Upper lobe of left lung (tissue), 6 donors: Measurements from ENCODE around the gene EEF1AKMT3. TPM values are rescaled to one million over a fixed set of nuclear protein-coding genes. Genes with fewer than 3 reads are reported as not detected.

Experiments used
- ATAC-seq, 2 donors: fragments of 200-7000 bp; cut with Tn5 transposase; one replicate each; pipeline ENCODE4 v1.9.1; 2022; ENCODE audit warnings: mild to moderate bottlenecking in 2 of 2, moderate library complexity in 2 of 2; ENCODE audit not compliant: low FRiP score in 2 of 2
- DNase-seq, 2 donors: peaks; one replicate each; pipeline ENCODE4 v3.0.0-alpha.2; 2019 to 2020
- H3K27ac ChIP-seq, 4 donors: fragments of 200-600 bp; sonication (generic); one replicate each; pipeline ENCODE4 v1.5.1; 2016 to 2019
- H3K27me3 ChIP-seq, 4 donors: fragments of 200-600 bp; sonication (generic); one replicate each; pipeline ENCODE4 v1.5.1; 2017 to 2019
- H3K36me3 ChIP-seq, 4 donors: fragments of 200-600 bp; sonication (generic); one replicate each; pipeline ENCODE4 v1.5.1; 2016 to 2019
- H3K4me1 ChIP-seq, 4 donors: fragments of 200-600 bp; sonication (generic); one replicate each; pipeline ENCODE4 v1.5.1; 2018 to 2019
- H3K4me3 ChIP-seq, 4 donors: fragments of 200-600 bp; sonication (generic); one replicate each; pipeline ENCODE4 v1.5.1; 2017 to 2019; ENCODE audit warnings: mild to moderate bottlenecking in 2 of 4, moderate library complexity in 1 of 4
- H3K9me3 ChIP-seq, 4 donors: fragments of 200-600 bp; sonication (generic); one replicate each; pipeline ENCODE4 v1.5.1; 2018 to 2019
- EP300 ChIP-seq, 4 donors: sonication (generic); formaldehyde crosslinking; IDR thresholded peaks; one replicate each; pipeline ENCODE4 v1.5.1; 2017; ENCODE audit warnings: antibody characterized with exemption in 4 of 4, control low read depth in 2 of 4
- POLR2A ChIP-seq, 4 donors: fragments of 450-650 bp; IDR thresholded peaks; one replicate each; pipeline ENCODE4 v1.5.1; 2016 to 2017; ENCODE audit warnings: antibody characterized with exemption in 4 of 4, mild to moderate bottlenecking in 2 of 4
- POLR2AphosphoS5 ChIP-seq, 2 donors: sonication (generic); formaldehyde crosslinking; IDR thresholded peaks; one replicate each; pipeline ENCODE4 v1.5.1; 2017; ENCODE audit warnings: antibody characterized with exemption in 2 of 2
- WGBS, 2 donors: methylation state at CpG; one replicate each; pipeline ENCODE4 v1.1.5; 2017 to 2018; 5-methylcytosine and 5-hydroxymethylcytosine counted together
- total RNA-seq, 6 donors: library from RNA; depleted of rRNA in 4 of 6; stranded (reverse); fragments of >200 nt in 4 of 6; gene quantifications; one replicate each; pipeline versions ENCODE4 v1.1.0 to v1.2.1, GENCODE V29; 2016 to 2021
- TF ChIP-seq, protein P1 (sequence below), 6 experiments: fragments of 450-650 bp in 4 of 6; fragments of 200-600 bp in 2 of 6; sonication (generic) in 2 of 6; IDR thresholded peaks; one replicate each; pipeline ENCODE4 v1.5.1; 2016 to 2019; ENCODE audit warnings: antibody characterized with exemption in 6 of 6
- donor health status: DM: no; HTN: no; CAD: no; lungs with moderate emphysema.
- donor health status: DM: no; HTN: yes; CAD: no; lungs with severe emphysema.

EEF1AKMT3 gene
- total RNA-seq, 6 donors from 2014 or later: 4.2 to 18.3 (median 6.4) TPM

DNA sequence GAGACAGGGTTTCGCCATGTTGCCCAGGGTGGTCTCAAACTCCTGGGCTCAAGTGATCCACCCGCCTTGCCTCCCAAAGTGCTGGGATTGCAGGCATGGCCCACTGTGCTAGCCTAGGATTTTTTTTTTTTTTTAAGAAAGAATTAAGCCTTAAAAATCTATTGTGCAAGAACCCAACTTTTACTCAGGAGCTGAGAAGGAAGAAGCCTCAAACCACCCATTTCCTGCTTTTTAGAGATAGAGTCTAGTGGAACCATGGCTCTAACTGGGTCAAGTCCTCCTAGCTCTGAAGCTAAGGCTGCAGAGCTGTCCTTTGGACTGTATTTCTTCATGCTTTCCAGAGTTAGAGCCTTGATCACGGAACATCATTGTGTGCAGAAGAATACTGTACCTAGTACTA is 8.8 kb downstream of the EEF1AKMT3 start:
- DNase-seq: no peak
- H3K27ac ChIP-seq: peak overlapping the region in 1 of 4 donors; percentile 81

DNA sequence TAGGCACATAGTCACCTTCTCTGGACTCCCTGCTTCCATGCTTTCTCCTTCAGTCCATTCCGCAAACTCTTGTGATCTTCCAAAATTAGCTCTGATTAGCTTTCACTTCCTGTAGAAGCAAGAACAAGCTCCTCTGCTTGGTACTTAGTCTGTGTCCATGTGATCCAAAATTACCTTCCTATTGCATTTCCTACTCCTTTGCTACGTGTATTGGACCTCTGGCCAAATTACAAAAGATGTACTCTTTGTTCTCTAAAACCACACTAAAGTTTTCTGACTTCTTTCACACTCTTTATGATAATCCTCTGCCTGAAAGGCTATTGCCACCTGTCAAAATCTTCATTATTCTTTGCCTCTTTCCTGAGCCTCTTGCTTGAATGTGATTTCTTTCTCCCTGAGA is 9.4 kb downstream of the EEF1AKMT3 start:
- H3K27me3 ChIP-seq: no peaks in the 10 kb centered on the region
- TF ChIP-seq POLR2A (IDR thresholded peaks at IDR 0.05) (no peak), EP300 (IDR thresholded peaks at IDR 0.05) (no peak), POLR2AphosphoS5 (IDR thresholded peaks at IDR 0.05) (no peak)
- WGBS, 2 donors: 46 to 63% methylated on average over 2 of the region's 2 CpGs
- peaks cover 3 to 29% (median 16%) of the 10 kb centered on the region in 4 donors for H3K36me3 ChIP-seq
- no peak overlapping the region for H3K4me3 ChIP-seq
- ATAC-seq: no peak
- H3K9me3 ChIP-seq: no peaks in the 10 kb centered on the region
- H3K4me1 ChIP-seq: peaks cover 20 to 36% (median 28%) of the 10 kb centered on the region in 4 donors
- no peak for DNase-seq
- H3K27ac ChIP-seq: peak overlapping the region in 3 of 4 donors; percentile 75 to 83 (median 81)

More for the DNA sequence above, 8.8 kb downstream of the EEF1AKMT3 start:
- Histone ChIP-seq H3K27me3 (no peaks in the 10 kb centered on the region), H3K36me3 (peaks cover 0 to 23% (median 11%) of the 10 kb centered on the region in 4 donors), H3K9me3 (no peaks in the 10 kb centered on the region), H3K4me1 (peaks cover 20 to 36% (median 28%) of the 10 kb centered on the region in 4 donors), H3K4me3 (no peak overlapping the region)
- no peak for ATAC-seq
- 83 to 89% methylated on average over 3 of the region's 3 CpGs for WGBS, 2 donors
- TF ChIP-seq, protein P1, sequence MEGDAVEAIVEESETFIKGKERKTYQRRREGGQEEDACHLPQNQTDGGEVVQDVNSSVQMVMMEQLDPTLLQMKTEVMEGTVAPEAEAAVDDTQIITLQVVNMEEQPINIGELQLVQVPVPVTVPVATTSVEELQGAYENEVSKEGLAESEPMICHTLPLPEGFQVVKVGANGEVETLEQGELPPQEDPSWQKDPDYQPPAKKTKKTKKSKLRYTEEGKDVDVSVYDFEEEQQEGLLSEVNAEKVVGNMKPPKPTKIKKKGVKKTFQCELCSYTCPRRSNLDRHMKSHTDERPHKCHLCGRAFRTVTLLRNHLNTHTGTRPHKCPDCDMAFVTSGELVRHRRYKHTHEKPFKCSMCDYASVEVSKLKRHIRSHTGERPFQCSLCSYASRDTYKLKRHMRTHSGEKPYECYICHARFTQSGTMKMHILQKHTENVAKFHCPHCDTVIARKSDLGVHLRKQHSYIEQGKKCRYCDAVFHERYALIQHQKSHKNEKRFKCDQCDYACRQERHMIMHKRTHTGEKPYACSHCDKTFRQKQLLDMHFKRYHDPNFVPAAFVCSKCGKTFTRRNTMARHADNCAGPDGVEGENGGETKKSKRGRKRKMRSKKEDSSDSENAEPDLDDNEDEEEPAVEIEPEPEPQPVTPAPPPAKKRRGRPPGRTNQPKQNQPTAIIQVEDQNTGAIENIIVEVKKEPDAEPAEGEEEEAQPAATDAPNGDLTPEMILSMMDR (IDR thresholded peaks at IDR 0.05): no peak
- TF ChIP-seq EP300 (IDR thresholded peaks at IDR 0.05): no peak
- no peak for TF ChIP-seq POLR2AphosphoS5 (IDR thresholded peaks at IDR 0.05)
- no peak for TF ChIP-seq POLR2A (IDR thresholded peaks at IDR 0.05)

DNA sequence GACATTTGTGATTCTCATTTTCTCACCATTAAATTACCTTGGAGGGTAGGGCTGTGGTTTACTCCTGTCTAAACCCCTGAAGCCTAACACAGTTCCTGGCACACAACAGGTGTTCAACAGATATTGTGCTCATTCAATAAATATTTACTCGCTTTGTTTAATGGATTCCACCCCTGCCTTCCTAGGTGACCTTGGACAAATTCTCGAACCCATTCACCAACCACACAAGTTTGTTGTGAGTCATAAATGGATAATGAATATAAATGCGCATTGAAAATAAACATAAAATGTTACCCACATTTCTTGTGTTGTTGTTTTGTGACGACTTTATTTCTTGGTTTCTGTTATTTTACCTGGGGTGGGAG is 9.8 kb downstream of the EEF1AKMT3 start:
- WGBS, 2 donors: 24 to 25% methylated on average over 4 of the region's 4 CpGs
- H3K36me3 ChIP-seq: peaks cover 6 to 33% (median 20%) of the 10 kb centered on the region in 4 donors
- ATAC-seq (no peak), DNase-seq (no peak)
- peak overlapping the region in 3 of 4 donors; percentile 75 to 83 (median 81) for H3K27ac ChIP-seq
- H3K4me1 ChIP-seq: peaks cover 20 to 36% (median 28%) of the 10 kb centered on the region in 4 donors
- no peaks in the 10 kb centered on the region for H3K27me3 ChIP-seq
- H3K9me3 ChIP-seq: no peaks in the 10 kb centered on the region
- H3K4me3 ChIP-seq: peak overlapping the region in 3 of 4 donors; percentile 76 to 80 (median 78)
- TF ChIP-seq POLR2A (IDR thresholded peaks at IDR 0.05) (no peak), EP300 (IDR thresholded peaks at IDR 0.05) (no peak), POLR2AphosphoS5 (IDR thresholded peaks at IDR 0.05) (no peak)
- TF ChIP-seq, protein P1 (IDR thresholded peaks at IDR 0.05): no peak

DNA sequence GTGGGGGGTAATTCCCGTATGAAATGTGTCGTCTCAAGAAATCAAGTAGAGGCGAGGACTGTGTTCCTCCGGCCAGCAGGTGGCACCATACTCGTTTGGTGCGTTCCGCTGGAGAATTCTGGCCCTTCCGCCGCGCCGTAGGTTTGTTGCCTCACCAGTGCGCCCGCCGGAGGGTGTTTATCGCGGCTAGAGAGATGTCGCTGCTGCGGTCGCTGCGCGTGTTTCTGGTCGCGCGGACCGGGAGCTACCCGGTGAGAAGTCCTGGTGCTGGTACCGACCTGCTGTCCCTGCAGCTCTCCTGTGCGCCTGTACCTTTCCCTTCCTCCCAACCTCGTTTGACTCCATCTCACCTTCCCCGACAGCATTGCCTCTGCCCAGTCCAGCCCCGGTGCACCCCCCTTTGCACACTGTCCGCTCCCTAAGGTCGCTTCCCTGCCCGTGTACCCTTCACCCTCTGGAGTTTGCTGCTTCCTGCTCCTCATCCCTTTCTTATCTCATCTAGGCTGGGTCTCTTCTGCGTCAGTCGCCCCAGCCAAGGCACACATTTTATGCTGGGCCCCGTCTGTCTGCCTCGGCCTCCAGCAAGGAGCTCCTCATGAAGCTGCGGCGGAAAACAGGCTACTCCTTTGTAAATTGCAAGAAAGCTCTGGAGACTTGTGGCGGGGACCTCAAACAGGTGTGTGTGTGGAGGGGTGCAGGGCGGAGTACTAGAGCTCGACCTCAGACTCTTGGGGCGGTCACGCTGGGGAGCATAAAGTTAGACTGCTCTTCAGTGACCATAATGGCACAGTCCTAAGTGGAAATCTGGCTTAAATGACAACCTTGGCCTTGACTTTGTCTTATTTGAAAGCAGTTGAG is 10.4 kb downstream of the EEF1AKMT3 start, which contains the start of gene TSFM:
Gene TSFM, plus strand, starts transcription at position 180 of the 858 bp plus-strand sequence. Its CDS starts 15 bp downstream, at position 195.
- no peaks in the 10 kb centered on the region for H3K27me3 ChIP-seq
- peak; percentile 96 to 99 for ATAC-seq
- WGBS, 2 donors: 1% methylated on average over 25 to 45 of the region's 45 CpGs
- peak within 1 kb of the TSS; percentile 61 to 83 (median 78) for H3K27ac ChIP-seq
- peaks cover 20 to 36% (median 28%) of the 10 kb centered on the region in 4 donors for H3K4me1 ChIP-seq
- TF ChIP-seq POLR2AphosphoS5 (IDR thresholded peaks at IDR 0.05): peak; percentile 91 to 98
- TF ChIP-seq, protein P1 (IDR thresholded peaks at IDR 0.05): peak; percentile 87 to 98 (median 92)
- peak; percentile 20 to 78 (median 44) for TF ChIP-seq POLR2A (IDR thresholded peaks at IDR 0.05)
- peak in 1 of 4 donors; percentile 63 for TF ChIP-seq EP300 (IDR thresholded peaks at IDR 0.05)
- H3K36me3 ChIP-seq: peaks cover 6 to 39% (median 26%) of the 10 kb centered on the region in 4 donors
- peak; percentile 93 to 96 for DNase-seq
- H3K4me3 ChIP-seq: peak within 1 kb of the TSS; percentile 76 to 85 (median 79)
- no peaks in the 10 kb centered on the region for H3K9me3 ChIP-seq

DNA sequence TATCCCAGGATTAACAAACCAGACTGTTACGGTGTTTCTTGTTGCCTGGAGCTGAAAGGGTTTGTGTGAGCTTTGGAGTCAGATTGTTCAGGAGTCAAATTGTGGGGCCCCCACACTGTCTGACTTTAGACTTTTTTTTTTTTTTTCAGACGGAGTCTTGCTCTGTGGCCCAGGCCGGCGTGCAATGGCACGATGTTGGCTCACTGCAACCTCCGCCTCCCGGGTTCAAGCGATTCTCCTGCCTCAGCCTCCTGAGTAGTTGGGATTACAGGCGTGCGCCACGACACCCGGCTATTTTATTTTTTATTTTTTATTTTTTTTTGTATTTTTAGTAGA is 11.0 kb downstream of the EEF1AKMT3 start:
- DNase-seq: no peak
- 87 to 91% methylated on average over 12 of the region's 12 CpGs for WGBS, 2 donors
- TF ChIP-seq EP300 (IDR thresholded peaks at IDR 0.05) (no peak), POLR2A (IDR thresholded peaks at IDR 0.05) (no peak), POLR2AphosphoS5 (IDR thresholded peaks at IDR 0.05) (no peak)
- TF ChIP-seq, protein P1 (IDR thresholded peaks at IDR 0.05): no peak
- no peaks in the 10 kb centered on the region for H3K9me3 ChIP-seq
- H3K4me3 ChIP-seq: peak overlapping the region; percentile 76 to 85 (median 79)
- peaks cover 6 to 45% (median 31%) of the 10 kb centered on the region in 4 donors for H3K36me3 ChIP-seq
- no peaks in the 10 kb centered on the region for H3K27me3 ChIP-seq
- peak overlapping the region in 3 of 4 donors; percentile 75 to 83 (median 81) for H3K27ac ChIP-seq
- H3K4me1 ChIP-seq: peaks cover 20 to 36% (median 28%) of the 10 kb centered on the region in 4 donors
- no peak for ATAC-seq
